Cerebellar cortex (tissue), 1 donor: ENCODE results near the gene IZUMO4.

ENCODE experiments used
- DNase-seq: peaks from one replicate; pipeline ENCODE4 v3.0.0-alpha.2; 2015; ENCODE audit warnings: low spot score

IZUMO4 gene

GRCh38 chr19:2096480-2097202 lies at the start of gene IZUMO4:
TSS of gene IZUMO4 (plus strand) at chr19:2096915. CDS start at chr19:2096946, 31 bp downstream.
- peak; percentile 97 for DNase-seq

- no peak for DNase-seq
These were observed 49.7 kb upstream of the IZUMO4 start for GRCh38 chr19:2047076-2047448.

- DNase-seq: no peak
These were observed 49.1 kb upstream of the IZUMO4 start for GRCh38 chr19:2047449-2048103.

- DNase-seq: no peak
These were observed 48.4 kb upstream of the IZUMO4 start for GRCh38 chr19:2048104-2048958.

GRCh38 chr19:2048959-2049740 lies 47.6 kb upstream of the IZUMO4 start:
- no peak for DNase-seq

GRCh38 chr19:2049741-2050348 lies 46.9 kb upstream of the IZUMO4 start:
- DNase-seq: peak; percentile 79

- DNase-seq: no peak
These were observed 46.2 kb upstream of the IZUMO4 start for GRCh38 chr19:2050349-2050990.

- peak; percentile 89 for DNase-seq
These were observed 45.5 kb upstream of the IZUMO4 start, which contains the start of gene MKNK2 for GRCh38 chr19:2050991-2051772. TSS of gene MKNK2 (minus strand) at chr19:2051244. CDS start at chr19:2050851, 393 bp downstream.

- no peak for DNase-seq
These were observed 44.7 kb upstream of the IZUMO4 start for GRCh38 chr19:2051773-2052704.

- DNase-seq: no peak
These were observed 42.9 kb upstream of the IZUMO4 start for GRCh38 chr19:2053601-2054389.

GRCh38 chr19:2054763-2055162 lies 42.0 kb upstream of the IZUMO4 start:
- DNase-seq: no peak

- peak; percentile 74 for DNase-seq
These were observed 40.5 kb upstream of the IZUMO4 start for GRCh38 chr19:2055931-2056836.

GRCh38 chr19:2056837-2057192 lies 39.9 kb upstream of the IZUMO4 start:
- no peak for DNase-seq

GRCh38 chr19:2057484-2058469 lies 38.9 kb upstream of the IZUMO4 start:
- DNase-seq: no peak

GRCh38 chr19:2058570-2059421 lies 37.9 kb upstream of the IZUMO4 start:
- no peak for DNase-seq
